AML-193 (cell line): ENCODE results near the gene CHURC1.

Source experiments
- DNase-seq, 2 experiments: peaks; one replicate each; lab custom pipeline; 2025; lab: John Stamatoyannopoulos, UW

CHURC1 gene

GRCh38 chr14:64938972-64939816 lies 24.9 kb downstream of the CHURC1 start:
- DNase-seq, result no peak

GRCh38 chr14:64939817-64940190 lies 25.5 kb downstream of the CHURC1 start:
- DNase-seq, result no peak

- no peak for DNase-seq
Measured at GRCh38 chr14:64940336-64940910, 26.2 kb downstream of the CHURC1 start.

- no peak for DNase-seq
Measured at GRCh38 chr14:64942531-64943111, 28.4 kb downstream of the CHURC1 start, which contains the start of gene GPX2. GPX2 (minus strand) TSS chr14:64942745; CDS start chr14:64942726, 19 bp downstream.

GRCh38 chr14:64943556-64943955 lies 29.3 kb downstream of the CHURC1 start:
- no peak for DNase-seq

GRCh38 chr14:64944041-64944440 lies 29.8 kb downstream of the CHURC1 start:
- DNase-seq, result no peak

- DNase-seq, result no peak
Measured at GRCh38 chr14:64944861-64945260, 30.6 kb downstream of the CHURC1 start.

- no peak for DNase-seq
Measured at GRCh38 chr14:64945431-64946178, 31.4 kb downstream of the CHURC1 start.

- DNase-seq, result no peak
Measured at GRCh38 chr14:64946310-64947045, 32.2 kb downstream of the CHURC1 start.

- no peak for DNase-seq
Measured at GRCh38 chr14:64947710-64948611, 33.7 kb downstream of the CHURC1 start.

- no peak for DNase-seq
Measured at GRCh38 chr14:64948612-64949210, 34.5 kb downstream of the CHURC1 start.

GRCh38 chr14:64950889-64951288 lies 36.6 kb downstream of the CHURC1 start:
- DNase-seq, result no peak

GRCh38 chr14:64951291-64951690 lies 37.0 kb downstream of the CHURC1 start:
- no peak for DNase-seq

GRCh38 chr14:64951724-64952123 lies 37.5 kb downstream of the CHURC1 start:
- no peak for DNase-seq

- peak in 1 of 2 experiments; percentile 4 for DNase-seq
Measured at GRCh38 chr14:64952598-64953309, 38.5 kb downstream of the CHURC1 start.

- no peak for DNase-seq
Measured at GRCh38 chr14:64953310-64953654, 39.0 kb downstream of the CHURC1 start.

- no peak for DNase-seq
Measured at GRCh38 chr14:64953661-64954060, 39.4 kb downstream of the CHURC1 start.

GRCh38 chr14:64954491-64955240 lies 40.4 kb downstream of the CHURC1 start:
- DNase-seq, result no peak

- no peak for DNase-seq
Measured at GRCh38 chr14:64955297-64955696, 41.0 kb downstream of the CHURC1 start.
